ENCODE results near the gene VWA3A.
"Not testable (repeated sequence)": the region's sequence is repeated elsewhere in the genome, so short reads cannot be mapped to it uniquely, and the experiment has no call there.

VWA3A gene

GRCh38 chr16:22144520-22144919 lies 52.2 kb downstream of the VWA3A start:
- TF ChIP-seq ZNF384 (IDR thresholded peaks at IDR 0.05) (no peak), ARNT (IDR thresholded peaks at IDR 0.05) (no peak), ELF4 (IDR thresholded peaks at IDR 0.05) (no peak), SUZ12 (IDR thresholded peaks at IDR 0.05) (no peak), SP1 (IDR thresholded peaks at IDR 0.05) (no peak), FOXM1 (IDR thresholded peaks at IDR 0.05; ENCODE audit: borderline replicate concordance) (no peak), HDGF (IDR thresholded peaks at IDR 0.05; ENCODE audit: borderline replicate concordance) (no peak), NFRKB (IDR thresholded peaks at IDR 0.05) (no peak), FOXA1 (IDR thresholded peaks at IDR 0.05) (no peak), L3MBTL2 (conservative IDR thresholded peaks at IDR 0.05) (no peak), CTBP1 (IDR thresholded peaks at IDR 0.05; ENCODE audit: borderline replicate concordance) (no peak), TARDBP (IDR thresholded peaks at IDR 0.05) (no peak), FOXK2 (IDR thresholded peaks at IDR 0.05) (no peak)
- DNase-seq (ENCODE audit: extremely low spot score), result no peak
- POLR2A ChIA-PET, result no interaction called here
- CTCF ChIA-PET, result interaction anchor here (0.5 kb wide), 1 partner anchor 121 kb away, joined by 3 read pairs; no protein-coding TSS in a partner anchor

- DNase-seq (ENCODE audit: extremely low spot score), result no peak
- ChIA-PET CTCF (no interaction called here), POLR2A (no interaction called here)
- TF ChIP-seq SP1 (IDR thresholded peaks at IDR 0.05), result no peak
These were observed 55.5 kb downstream of the VWA3A start for GRCh38 chr16:22147853-22148252.

DNA sequence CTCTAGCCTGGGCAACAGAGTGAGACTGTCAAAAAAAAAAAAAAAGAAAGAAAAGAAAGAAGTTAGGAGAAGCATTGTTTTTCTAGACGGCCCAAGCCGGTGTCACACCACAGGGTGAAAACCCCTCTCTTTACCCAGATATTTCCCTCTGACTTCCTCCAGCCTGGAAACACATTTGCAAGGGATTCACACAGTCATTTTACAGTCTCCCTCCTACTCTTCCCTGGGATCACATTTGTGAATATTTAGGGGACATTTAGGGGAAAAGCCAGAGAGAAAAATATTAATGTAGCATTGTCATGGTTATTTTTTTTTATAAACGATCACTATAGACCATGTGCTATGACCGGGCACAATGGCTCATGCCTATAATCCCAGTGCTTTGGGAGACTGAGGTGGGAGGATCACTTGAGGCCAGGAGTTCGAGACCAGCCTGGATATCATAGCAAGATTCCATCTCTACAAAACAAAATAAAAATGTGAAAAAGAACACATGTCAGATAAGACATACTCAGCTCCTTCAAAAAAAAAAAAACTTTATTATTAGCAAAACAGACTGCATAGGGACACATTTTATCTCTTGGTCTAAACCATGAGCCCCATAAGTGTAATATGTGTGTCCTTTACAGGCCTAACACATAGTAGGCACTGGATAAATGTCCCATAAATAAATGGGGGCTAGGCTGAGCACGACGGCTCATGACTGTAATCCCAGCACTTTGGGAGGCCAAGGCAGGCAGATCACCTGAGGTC lies 59.1 kb downstream of the VWA3A start:
- POLR2A ChIA-PET, result no interaction called here
- DNase-seq (ENCODE audit: extremely low spot score), result no peak
- CTCF ChIA-PET, result no interaction called here
- TF ChIP-seq TARDBP (IDR thresholded peaks at IDR 0.05) (no peak), L3MBTL2 (conservative IDR thresholded peaks at IDR 0.05) (no peak), FOXA1 (IDR thresholded peaks at IDR 0.05) (no peak), HDGF (IDR thresholded peaks at IDR 0.05; ENCODE audit: borderline replicate concordance) (no peak), BHLHE40 (IDR thresholded peaks at IDR 0.05; ENCODE audit: borderline replicate concordance) (no peak), FOXM1 (IDR thresholded peaks at IDR 0.05; ENCODE audit: borderline replicate concordance) (no peak), ARNT (IDR thresholded peaks at IDR 0.05) (no peak), CTBP1 (IDR thresholded peaks at IDR 0.05; ENCODE audit: borderline replicate concordance) (no peak), NFRKB (IDR thresholded peaks at IDR 0.05) (no peak), LEF1 (IDR thresholded peaks at IDR 0.05; ENCODE audit: borderline replicate concordance) (no peak), PKNOX1 (IDR thresholded peaks at IDR 0.05) (no peak), ZNF384 (IDR thresholded peaks at IDR 0.05) (no peak), ELF4 (IDR thresholded peaks at IDR 0.05) (no peak), SP1 (IDR thresholded peaks at IDR 0.05) (no peak)

DNA sequence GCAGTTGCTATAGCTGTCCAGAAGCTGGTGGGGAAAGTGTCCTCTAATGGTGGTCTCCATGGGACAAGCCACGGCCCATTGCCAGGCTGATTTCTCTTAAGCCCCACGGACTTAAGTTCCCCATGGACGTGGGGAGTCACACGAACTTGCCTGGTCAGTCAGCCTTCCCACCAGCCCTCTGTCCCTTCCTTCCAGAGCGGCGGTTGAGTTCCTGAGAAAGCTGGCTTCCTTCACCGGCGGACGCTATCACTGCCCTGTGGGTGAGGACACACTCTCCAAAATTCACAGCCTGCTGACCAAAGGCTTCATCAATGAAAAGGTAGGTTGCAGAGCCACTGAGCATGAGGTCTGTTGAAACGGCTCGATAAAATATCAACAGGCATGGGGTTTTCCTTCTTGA lies 60.0 kb downstream of the VWA3A start:
- TF ChIP-seq FOXK2 (IDR thresholded peaks at IDR 0.05) (no peak), ARNT (IDR thresholded peaks at IDR 0.05) (no peak), HDGF (IDR thresholded peaks at IDR 0.05; ENCODE audit: borderline replicate concordance) (no peak), FOXA1 (IDR thresholded peaks at IDR 0.05) (no peak), SP1 (IDR thresholded peaks at IDR 0.05) (no peak)
- ChIA-PET CTCF (no interaction called here), POLR2A (no interaction called here)
- DNase-seq (ENCODE audit: extremely low spot score), result no peak

GRCh38 chr16:22153078-22153477 lies 60.7 kb downstream of the VWA3A start:
- CTCF ChIA-PET, result interaction anchor here (1.5 kb wide), 1 partner anchor 35 kb away, joined by 5 read pairs; no protein-coding TSS in a partner anchor
- POLR2A ChIA-PET; DNase-seq (ENCODE audit: extremely low spot score): not testable (repeated sequence)

DNA sequence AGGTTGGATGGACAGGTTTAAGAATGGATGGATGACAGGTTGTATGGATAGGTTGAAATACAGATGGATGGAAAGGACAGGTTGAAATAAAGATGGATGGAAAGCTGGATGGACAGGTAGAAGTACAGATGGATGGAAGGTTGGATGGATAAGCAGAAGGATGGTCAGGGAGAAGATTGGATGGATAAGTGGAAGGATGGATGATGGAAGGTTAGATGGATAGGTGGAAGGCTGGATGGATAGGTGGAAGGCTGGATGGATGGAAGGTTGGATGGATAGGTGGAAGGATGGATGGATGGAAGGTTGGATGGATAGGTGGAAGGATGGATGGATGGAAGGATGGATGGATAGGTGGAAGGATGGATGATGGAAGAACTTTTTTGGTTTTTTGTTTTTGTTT lies 69.1 kb downstream of the VWA3A start:
- TF ChIP-seq L3MBTL2 (conservative IDR thresholded peaks at IDR 0.05) (no peak), SUZ12 (IDR thresholded peaks at IDR 0.05) (no peak), FOXM1 (IDR thresholded peaks at IDR 0.05; ENCODE audit: borderline replicate concordance) (no peak), ZNF384 (IDR thresholded peaks at IDR 0.05) (no peak), SP1 (IDR thresholded peaks at IDR 0.05) (no peak), FOXK2 (IDR thresholded peaks at IDR 0.05) (no peak), FOXA1 (IDR thresholded peaks at IDR 0.05) (no peak), BHLHE40 (IDR thresholded peaks at IDR 0.05; ENCODE audit: borderline replicate concordance) (no peak), HDGF (IDR thresholded peaks at IDR 0.05; ENCODE audit: borderline replicate concordance) (no peak), LEF1 (IDR thresholded peaks at IDR 0.05; ENCODE audit: borderline replicate concordance) (no peak)
- ChIA-PET POLR2A (no interaction called here), CTCF (no interaction called here)
- no peak for DNase-seq (ENCODE audit: extremely low spot score)

- CTCF ChIA-PET, result no interaction called here
These were observed 69.8 kb downstream of the VWA3A start, which contains the start of gene SDR42E2 for GRCh38 chr16:22161999-22162655. TSS of gene SDR42E2 (plus strand) at chr16:22162506. CDS start at chr16:22165583, 3,077 bp downstream.

More at GRCh38 chr16:22161999-22162655, 69.8 kb downstream of the VWA3A start, which contains the start of gene SDR42E2:
- POLR2A ChIA-PET, result no interaction called here
- TF ChIP-seq BHLHE40 (IDR thresholded peaks at IDR 0.05; ENCODE audit: borderline replicate concordance), result no peak
- TF ChIP-seq FOXA1 (IDR thresholded peaks at IDR 0.05), result no peak
- TF ChIP-seq HDGF (IDR thresholded peaks at IDR 0.05; ENCODE audit: borderline replicate concordance), result no peak
- no peak for TF ChIP-seq FOXM1 (IDR thresholded peaks at IDR 0.05; ENCODE audit: borderline replicate concordance)
- TF ChIP-seq PKNOX1 (IDR thresholded peaks at IDR 0.05), result no peak
- no peak for TF ChIP-seq NFRKB (IDR thresholded peaks at IDR 0.05)
- no peak for TF ChIP-seq L3MBTL2 (conservative IDR thresholded peaks at IDR 0.05)
- peak; percentile 62 for DNase-seq (ENCODE audit: extremely low spot score)
